H9 (cell line): ENCODE measurements around the gene AGO1. TPM values are rescaled to one million over a fixed set of nuclear protein-coding genes. Genes with fewer than 3 reads are reported as not detected.

Experiments used
- DNase-seq: peaks from one replicate; pipeline ENCODE4 v3.0.0-alpha.2; 2017
- H2AFZ ChIP-seq: one replicate; pipeline ENCODE4 v1.6.1; 2013; ENCODE audit warnings: mild to moderate bottlenecking, low read length, control low read depth, moderate library complexity
- H2AK5ac ChIP-seq: 2 replicates; pipeline ENCODE4 v1.6.1; 2013; ENCODE audit warnings: low read length, control low read depth, mixed read lengths; ENCODE audit not compliant: insufficient read length
- H2BK120ac ChIP-seq: one replicate; pipeline ENCODE4 v1.6.1; 2013; ENCODE audit warnings: low read depth, mild to moderate bottlenecking, low read length, control low read depth, inconsistent platforms; ENCODE audit not compliant: poor library complexity, severe bottlenecking
- H2BK12ac ChIP-seq: 2 replicates; pipeline ENCODE4 v1.6.1; 2013; ENCODE audit warnings: low read length, control low read depth, mixed read lengths, low read depth; ENCODE audit not compliant: insufficient read length
- H2BK15ac ChIP-seq: 2 replicates; pipeline ENCODE4 v1.6.1; 2013; ENCODE audit warnings: low read depth, low read length, control low read depth
- H2BK20ac ChIP-seq: one replicate; pipeline ENCODE4 v1.6.1; 2013; ENCODE audit warnings: low read depth, mild to moderate bottlenecking, low read length, control low read depth, inconsistent platforms; ENCODE audit not compliant: poor library complexity, severe bottlenecking
- H2BK5ac ChIP-seq: 2 replicates; pipeline ENCODE4 v1.6.1; 2013; ENCODE audit warnings: low read length, control low read depth, mixed read lengths; ENCODE audit not compliant: insufficient read length
- H3K14ac ChIP-seq: 2 replicates; pipeline ENCODE4 v1.6.1; 2013; ENCODE audit warnings: low read length, control low read depth; ENCODE audit not compliant: insufficient read depth
- H3K18ac ChIP-seq: 2 replicates; pipeline ENCODE4 v1.6.1; 2013; ENCODE audit warnings: low read depth, mild to moderate bottlenecking, mixed read lengths, low read length, control low read depth; ENCODE audit not compliant: insufficient read length
- H3K23ac ChIP-seq: 2 replicates; pipeline ENCODE4 v1.6.1; 2013; ENCODE audit warnings: low read length, control low read depth, mixed read lengths, low read depth; ENCODE audit not compliant: insufficient read length
- H3K23me2 ChIP-seq: 2 replicates; pipeline ENCODE4 v1.6.1; 2013; ENCODE audit warnings: low read depth, mild to moderate bottlenecking, mixed read lengths, low read length, control low read depth; ENCODE audit not compliant: insufficient read length, poor library complexity, severe bottlenecking
- H3K27ac ChIP-seq: 2 replicates; pipeline ENCODE4 v1.5.1; 2013; ENCODE audit warnings: low read length, control low read depth, mixed read lengths, low read depth; ENCODE audit not compliant: insufficient read length
- H3K27me3 ChIP-seq: 2 replicates; pipeline ENCODE4 v1.6.1; 2013; ENCODE audit warnings: low read length, control low read depth, inconsistent platforms; ENCODE audit not compliant: insufficient read depth
- H3K4ac ChIP-seq: 2 replicates; pipeline ENCODE4 v1.6.1; 2013; ENCODE audit warnings: low read depth, mild to moderate bottlenecking, control low read depth, inconsistent platforms, low read length, moderate library complexity
- H3K4me1 ChIP-seq: 2 replicates; pipeline ENCODE4 v1.6.1; 2013; ENCODE audit warnings: low read length, control low read depth, inconsistent platforms; ENCODE audit not compliant: insufficient read depth
- H3K4me2 ChIP-seq: 2 replicates; pipeline ENCODE4 v1.6.1; 2013; ENCODE audit warnings: low read length, control low read depth, mixed read lengths; ENCODE audit not compliant: insufficient read length, insufficient read depth
- H3K56ac ChIP-seq: 2 replicates; pipeline ENCODE4 v1.6.1; 2013; ENCODE audit warnings: low read depth, mild to moderate bottlenecking, mixed read lengths, low read length, control low read depth; ENCODE audit not compliant: insufficient read length
- H3K79me1 ChIP-seq: 2 replicates; pipeline ENCODE4 v1.6.1; 2013; ENCODE audit warnings: low read depth, mild to moderate bottlenecking, moderate library complexity, low read length, control low read depth, inconsistent platforms; ENCODE audit not compliant: insufficient read depth, poor library complexity, severe bottlenecking
- H3K79me2 ChIP-seq: 2 replicates; pipeline ENCODE4 v1.6.1; 2013; ENCODE audit warnings: low read length, control low read depth, inconsistent platforms; ENCODE audit not compliant: insufficient read depth
- H3K9ac ChIP-seq: 2 replicates; pipeline ENCODE4 v1.6.1; 2013; ENCODE audit warnings: low read length, control low read depth, mixed read lengths; ENCODE audit not compliant: insufficient read length; ENCODE audit errors: extremely low read depth
- H3K9me3 ChIP-seq: one replicate; pipeline ENCODE4 v1.6.1; 2013; ENCODE audit warnings: low read depth, low read length, inconsistent platforms; ENCODE audit not compliant: control insufficient read depth
- H3T11ph ChIP-seq: one replicate; pipeline ENCODE4 v1.6.1; 2013; ENCODE audit warnings: mild to moderate bottlenecking, low read length, control low read depth, inconsistent platforms
- H4K20me1 ChIP-seq: one replicate; pipeline ENCODE4 v1.6.1; 2013; ENCODE audit not compliant: control insufficient read depth, insufficient read length, insufficient read depth
- H4K5ac ChIP-seq: 2 replicates; pipeline ENCODE4 v1.6.1; 2013; ENCODE audit warnings: low read depth, mild to moderate bottlenecking, mixed read lengths, low read length, control low read depth; ENCODE audit not compliant: insufficient read length
- H4K8ac ChIP-seq: replicated peaks from 2 replicates; pipeline ENCODE4 v1.6.1; 2013; ENCODE audit warnings: low read length, control low read depth, mixed read lengths, low read depth; ENCODE audit not compliant: insufficient read length
- H4K91ac ChIP-seq: 2 replicates; pipeline ENCODE4 v1.6.1; 2013; ENCODE audit warnings: low read depth, mild to moderate bottlenecking, moderate library complexity, mixed read lengths, low read length, control low read depth; ENCODE audit not compliant: insufficient read length
- H3K27ac Mint-ChIP-seq, 3 experiments: 2 replicates in 2 of 3; 3 replicates in 1 of 3; pipeline ENCODE4 v1.8.0; 2020 to 2021; ENCODE audit warnings: mixed read lengths in 3 of 3, mild to moderate bottlenecking in 1 of 3, moderate library complexity in 1 of 3
- H3K27me3 Mint-ChIP-seq: 2 replicates; pipeline ENCODE4 v1.8.0; 2021; ENCODE audit warnings: low read depth, mild to moderate bottlenecking, moderate library complexity, mixed read lengths
- H3K36me3 Mint-ChIP-seq, 3 experiments: 2 replicates in 2 of 3; 3 replicates in 1 of 3; pipeline ENCODE4 v1.8.0; 2020 to 2021; ENCODE audit warnings: low read depth in 3 of 3, mixed read lengths in 3 of 3; ENCODE audit not compliant: insufficient read depth in 1 of 3
- H3K4me1 Mint-ChIP-seq, 2 experiments: 2 replicates each; pipeline ENCODE4 v1.8.0; 2020; ENCODE audit warnings: mixed read lengths in 2 of 2
- H3K4me3 Mint-ChIP-seq, 2 experiments: 2 replicates in 1 of 2; 3 replicates in 1 of 2; pipeline ENCODE4 v1.8.0; 2020 to 2021; ENCODE audit warnings: mild to moderate bottlenecking in 2 of 2, mixed read lengths in 2 of 2, moderate library complexity in 1 of 2
- H3K9me3 Mint-ChIP-seq, 2 experiments: 2 replicates in 1 of 2; 3 replicates in 1 of 2; pipeline ENCODE4 v1.8.0; 2020; ENCODE audit warnings: mild to moderate bottlenecking in 2 of 2, mixed read lengths in 2 of 2, moderate library complexity in 1 of 2
- WGBS: extraction: QIAGEN DNeasy Blood & Tissue Kit; methylation state at CpG from one replicate; pipeline ENCODE4 v1.1.7; 2013; ENCODE audit warnings: missing lambda C conversion rate, low lambda C conversion rate, mixed read lengths; ENCODE audit not compliant: insufficient read length; ENCODE audit errors: extremely low coverage; 5-methylcytosine and 5-hydroxymethylcytosine counted together
- total RNA-seq: library from RNA; stranded (reverse); gene quantifications from 2 replicates; pipeline ENCODE4 v1.2.1, GENCODE V29; 2021
- TF ChIP-seq, protein P1 (sequence below): fragments of 200-600 bp; sonication (generic); conservative IDR thresholded peaks from 3 replicates; pipeline ENCODE4 v1.8.0; 2021; ENCODE audit warnings: antibody characterized with exemption, mild to moderate bottlenecking

Gene AGO1
- total RNA-seq, 1 experiment from 2014 or later: 74.2 TPM

DNA sequence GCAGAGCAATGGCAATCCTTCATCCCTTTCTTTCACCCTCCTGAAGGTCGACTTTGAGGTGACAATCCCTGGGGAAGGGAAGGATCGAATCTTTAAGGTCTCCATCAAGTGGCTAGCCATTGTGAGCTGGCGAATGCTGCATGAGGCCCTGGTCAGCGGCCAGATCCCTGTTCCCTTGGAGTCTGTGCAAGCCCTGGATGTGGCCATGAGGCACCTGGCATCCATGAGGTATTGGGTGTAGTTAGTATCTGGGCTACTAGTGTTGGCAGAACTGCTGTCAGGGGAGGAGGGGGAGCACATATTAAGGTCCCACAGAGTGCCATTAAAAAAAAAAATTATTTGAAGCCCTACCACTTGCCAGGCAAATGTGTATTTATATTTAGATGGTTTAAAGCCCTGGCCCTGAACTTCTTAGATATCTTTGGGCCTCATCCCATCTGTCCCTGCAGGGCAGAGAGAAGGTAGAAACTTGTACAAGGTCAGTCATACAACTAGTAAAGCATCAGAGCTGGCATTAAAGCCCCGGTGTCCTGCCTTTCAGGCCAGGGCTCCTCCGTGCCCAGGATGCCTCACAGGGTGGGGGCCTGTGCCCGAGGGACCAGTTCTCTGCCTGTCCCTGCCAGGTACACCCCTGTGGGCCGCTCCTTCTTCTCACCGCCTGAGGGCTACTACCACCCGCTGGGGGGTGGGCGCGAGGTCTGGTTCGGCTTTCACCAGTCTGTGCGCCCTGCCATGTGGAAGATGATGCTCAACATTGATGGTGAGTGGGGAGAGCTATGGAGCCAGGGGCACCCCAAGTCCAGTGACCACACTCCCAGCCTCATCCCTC is 10.3 kb downstream of the AGO1 start:
- no peak overlapping the region for H3K27ac Mint-ChIP-seq
- H3K56ac ChIP-seq: no peak overlapping the region
- no peak for DNase-seq
- no peak overlapping the region for H2AK5ac ChIP-seq
- no peak overlapping the region for H2BK5ac ChIP-seq
- no peak overlapping the region for H3K4me2 ChIP-seq
- H2AFZ ChIP-seq: no peak overlapping the region
- H4K5ac ChIP-seq: no peak overlapping the region
- no peak overlapping the region for H3K23ac ChIP-seq
- no peak overlapping the region for H3K4me3 Mint-ChIP-seq
- peaks cover under 1% of the 10 kb centered on the region; the same call in 1 of the 2 replicates for H3K79me2 ChIP-seq
- no peak overlapping the region for H2BK15ac ChIP-seq
- H2BK20ac ChIP-seq: no peak overlapping the region
- H3K9me3 Mint-ChIP-seq: no peaks in the 10 kb centered on the region
- no peak overlapping the region for H2BK120ac ChIP-seq
- no peak overlapping the region for H3K18ac ChIP-seq
- H3K4me1 Mint-ChIP-seq: peaks cover 0 to 6% of the 10 kb centered on the region in 2 experiments; a peak in 1 of 4 replicates
- no peaks in the 10 kb centered on the region for H3K27me3 Mint-ChIP-seq
- no peaks in the 10 kb centered on the region for H3K23me2 ChIP-seq
- H3K4ac ChIP-seq: no peak overlapping the region
- peaks cover 42 to 94% (median 82%) of the 10 kb centered on the region in 3 experiments; a peak in 6 of 7 replicates for H3K36me3 Mint-ChIP-seq
- no CpG with 5 or more reads among the region's 14 CpGs for WGBS
- no peak overlapping the region for H2BK12ac ChIP-seq
- H3K4me1 ChIP-seq: no peaks in the 10 kb centered on the region
- H3K9me3 ChIP-seq: no peaks in the 10 kb centered on the region
- no peak overlapping the region for H3T11ph ChIP-seq
- H3K79me1 ChIP-seq: peaks cover 6% of the 10 kb centered on the region
- peaks cover 2% of the 10 kb centered on the region for H4K20me1 ChIP-seq
- no peak overlapping the region for H4K91ac ChIP-seq
- H3K9ac ChIP-seq: no peak overlapping the region
- no peak overlapping the region for H3K14ac ChIP-seq
- no peak overlapping the region for H4K8ac ChIP-seq
- TF ChIP-seq, protein P1, sequence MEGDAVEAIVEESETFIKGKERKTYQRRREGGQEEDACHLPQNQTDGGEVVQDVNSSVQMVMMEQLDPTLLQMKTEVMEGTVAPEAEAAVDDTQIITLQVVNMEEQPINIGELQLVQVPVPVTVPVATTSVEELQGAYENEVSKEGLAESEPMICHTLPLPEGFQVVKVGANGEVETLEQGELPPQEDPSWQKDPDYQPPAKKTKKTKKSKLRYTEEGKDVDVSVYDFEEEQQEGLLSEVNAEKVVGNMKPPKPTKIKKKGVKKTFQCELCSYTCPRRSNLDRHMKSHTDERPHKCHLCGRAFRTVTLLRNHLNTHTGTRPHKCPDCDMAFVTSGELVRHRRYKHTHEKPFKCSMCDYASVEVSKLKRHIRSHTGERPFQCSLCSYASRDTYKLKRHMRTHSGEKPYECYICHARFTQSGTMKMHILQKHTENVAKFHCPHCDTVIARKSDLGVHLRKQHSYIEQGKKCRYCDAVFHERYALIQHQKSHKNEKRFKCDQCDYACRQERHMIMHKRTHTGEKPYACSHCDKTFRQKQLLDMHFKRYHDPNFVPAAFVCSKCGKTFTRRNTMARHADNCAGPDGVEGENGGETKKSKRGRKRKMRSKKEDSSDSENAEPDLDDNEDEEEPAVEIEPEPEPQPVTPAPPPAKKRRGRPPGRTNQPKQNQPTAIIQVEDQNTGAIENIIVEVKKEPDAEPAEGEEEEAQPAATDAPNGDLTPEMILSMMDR: no peak
- no peak overlapping the region for H3K27ac ChIP-seq
- no peaks in the 10 kb centered on the region for H3K27me3 ChIP-seq
